ENCODE data around the gene WDR73. TPM values are rescaled to one million over a fixed set of nuclear protein-coding genes. Genes with fewer than 3 reads are reported as not detected.

WDR73 gene
- total and polyA plus RNA-seq, 10 of the 15 experiments (the other 5 are each of a cell fraction or from before 2014, with no cell fraction given): 4.4 to 25.6 (median 16.3) TPM

DNA sequence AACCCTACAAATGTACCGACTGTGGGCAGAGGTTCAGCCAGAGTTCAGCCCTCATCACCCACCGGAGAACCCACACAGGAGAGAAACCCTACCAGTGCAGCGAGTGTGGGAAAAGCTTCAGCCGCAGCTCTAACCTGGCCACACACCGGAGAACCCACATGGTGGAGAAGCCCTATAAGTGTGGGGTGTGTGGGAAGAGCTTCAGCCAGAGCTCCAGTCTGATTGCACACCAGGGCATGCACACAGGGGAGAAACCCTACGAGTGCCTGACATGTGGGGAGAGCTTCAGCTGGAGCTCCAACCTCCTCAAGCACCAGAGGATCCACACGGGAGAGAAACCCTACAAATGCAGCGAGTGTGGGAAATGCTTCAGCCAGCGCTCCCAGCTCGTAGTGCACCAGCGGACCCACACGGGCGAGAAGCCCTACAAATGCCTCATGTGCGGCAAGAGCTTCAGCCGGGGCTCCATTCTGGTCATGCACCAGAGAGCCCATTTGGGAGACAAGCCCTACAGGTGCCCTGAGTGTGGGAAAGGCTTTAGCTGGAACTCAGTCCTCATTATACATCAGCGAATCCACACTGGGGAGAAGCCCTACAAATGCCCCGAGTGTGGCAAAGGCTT, 32.6 kb downstream of the WDR73 start:
- intact Hi-C loops (cut with micrococcal nuclease; ENCODE audit: unreplicated experiment) (no loop called here), in situ Hi-C loops (cut with MboI) (no loop called here)
- H3K4me1 ChIP-seq (ENCODE audit: control insufficient read depth, insufficient read depth, low read length): no peaks in the 10 kb centered on the region
- ChIA-PET SMC1A (ENCODE audit: uncharacterized antibody, unreplicated experiment) (interaction anchor here (0.5 to 1.2 kb wide), 3 partner anchors 13 to 45 kb away, joined by 3 read pairs; no protein-coding TSS in a partner anchor), CTCF (interaction anchor here (0.6 to 2.3 kb wide), 4 partner anchors 10 to 257 kb away, joined by 3 to 8 read pairs (median 3); no protein-coding TSS in a partner anchor), POLR2A (no interaction called here), RAD21 (ENCODE audit: unreplicated experiment) (interaction anchor here (0.6 kb wide), 1 partner anchor 34 kb away, joined by 3 read pairs; no protein-coding TSS in a partner anchor)
- WGBS (ENCODE audit: insufficient coverage, insufficient replicate concordance, low lambda C conversion rate, missing lambda C conversion rate): 92% methylated on average over 12 of the region's 17 CpGs
- no peak for DNase-seq (ENCODE audit: low read depth, low spot score)
- H3K27me3 ChIP-seq (replicated peaks in 1 of 2; ENCODE audit: control insufficient read depth in 2 of 2, insufficient read depth in 2 of 2, low read length in 1 of 2): no peaks in the 10 kb centered on the region
- no peak overlapping the region for H3K4me3 ChIP-seq
- H3K9ac ChIP-seq (ENCODE audit: control insufficient read depth, insufficient read depth, low read length): no peak overlapping the region
- no peak overlapping the region for H2AFZ ChIP-seq (ENCODE audit: control insufficient read depth, low read depth, low read length)
- H3K9me3 ChIP-seq (replicated peaks; ENCODE audit: control insufficient read depth, insufficient read depth, low read length): peaks cover 26% of the 10 kb centered on the region
- ATAC-seq: no peak
- TF ChIP-seq NFYB (IDR thresholded peaks at IDR 0.05; ENCODE audit: insufficient read depth, low read depth, low read length) (no peak), ETV6 (conservative IDR thresholded peaks at IDR 0.05 in 1 of 2, IDR thresholded peaks at IDR 0.05 in 1 of 2; ENCODE audit: borderline replicate concordance in 1 of 2, low read depth in 1 of 2) (no peak), FOS (IDR thresholded peaks at IDR 0.05; ENCODE audit: borderline replicate concordance, extremely low read depth, insufficient read length) (no peak), STAT1 (conservative IDR thresholded peaks at IDR 0.05) (no peak), EGR1 (IDR thresholded peaks at IDR 0.05; ENCODE audit: borderline replicate concordance in 1 of 2, low read depth in 2 of 2, low read length in 2 of 2) (no peak), EED (IDR thresholded peaks at IDR 0.05; ENCODE audit: low read depth) (no peak), ZNF622 (IDR thresholded peaks at IDR 0.05) (no peak), NR2F1 (conservative IDR thresholded peaks at IDR 0.05) (no peak), CBFB (IDR thresholded peaks at IDR 0.05; ENCODE audit: low read depth) (no peak), NBN (IDR thresholded peaks at IDR 0.05) (no peak), NFIC (IDR thresholded peaks at IDR 0.05; ENCODE audit: low read depth, low read length) (no peak), CHD4 (IDR thresholded peaks at IDR 0.05) (no peak), RUNX3 (IDR thresholded peaks at IDR 0.05; ENCODE audit: low read length) (no peak), SIX5 (IDR thresholded peaks at IDR 0.05; ENCODE audit: low read depth, low read length, severe bottlenecking) (no peak), ESRRA (IDR thresholded peaks at IDR 0.05; ENCODE audit: low read length) (no peak), SMAD5 (IDR thresholded peaks at IDR 0.05; ENCODE audit: low read depth) (no peak), MXI1 (IDR thresholded peaks at IDR 0.05; ENCODE audit: low read depth, low read length) (no peak), POU2F2 (IDR thresholded peaks at IDR 0.05; ENCODE audit: borderline replicate concordance, low read depth, low read length) (no peak), POLR2AphosphoS2 (IDR thresholded peaks at IDR 0.05; ENCODE audit: low read depth, low read length) (no peak)
- TF ChIP-seq, protein P1, sequence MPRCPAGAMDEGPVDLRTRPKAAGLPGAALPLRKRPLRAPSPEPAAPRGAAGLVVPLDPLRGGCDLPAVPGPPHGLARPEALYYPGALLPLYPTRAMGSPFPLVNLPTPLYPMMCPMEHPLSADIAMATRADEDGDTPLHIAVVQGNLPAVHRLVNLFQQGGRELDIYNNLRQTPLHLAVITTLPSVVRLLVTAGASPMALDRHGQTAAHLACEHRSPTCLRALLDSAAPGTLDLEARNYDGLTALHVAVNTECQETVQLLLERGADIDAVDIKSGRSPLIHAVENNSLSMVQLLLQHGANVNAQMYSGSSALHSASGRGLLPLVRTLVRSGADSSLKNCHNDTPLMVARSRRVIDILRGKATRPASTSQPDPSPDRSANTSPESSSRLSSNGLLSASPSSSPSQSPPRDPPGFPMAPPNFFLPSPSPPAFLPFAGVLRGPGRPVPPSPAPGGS (IDR thresholded peaks at IDR 0.05; ENCODE audit: borderline replicate concordance, insufficient read depth, low read depth, low read length, poor library complexity, severe bottlenecking): no peak
- no peak overlapping the region for H3K4me2 ChIP-seq (ENCODE audit: control insufficient read depth, insufficient read depth)
- peaks cover 1 to 10% of the 10 kb centered on the region in 2 experiments for H3K36me3 ChIP-seq (ENCODE audit: control insufficient read depth in 2 of 2, insufficient read depth in 2 of 2, low read length in 1 of 2)
- H3K27ac ChIP-seq (ENCODE audit: control insufficient read depth, insufficient read depth): no peak overlapping the region
- no peaks in the 10 kb centered on the region for H3K79me2 ChIP-seq (ENCODE audit: control insufficient read depth, insufficient read depth, low read length)
- H4K20me1 ChIP-seq (ENCODE audit: control insufficient read depth, insufficient read depth): no peaks in the 10 kb centered on the region
- no peak for FAIRE-seq
- BruUV-seq (replicated peaks): no TSS peak
